ENCODE measurements around the gene PREPL. TPM values are rescaled to one million over a fixed set of nuclear protein-coding genes. Genes with fewer than 3 reads are reported as not detected.

Gene PREPL
- total and polyA plus RNA-seq, 2 donors from 2014 or later: 32.1 to 67.9 TPM

- intact Hi-C loops (cut with DNase I): no loop called here
- no peak overlapping the region for H3K9ac ChIP-seq (ENCODE audit: low read length in 3 of 3)
- H3K27ac ChIP-seq (ENCODE audit: low read depth in 2 of 2, low read length in 2 of 2): no peak overlapping the region
- H3K4me1 ChIP-seq (ENCODE audit: control insufficient read depth in 2 of 3, insufficient read depth in 2 of 3, low read depth in 1 of 3, low read length in 3 of 3): peaks cover 0 to 6% (median 2%) of the 10 kb centered on the region in 3 donors
- no peak for TF ChIP-seq CTCF (IDR thresholded peaks at IDR 0.05; ENCODE audit: borderline replicate concordance, extremely low read depth, insufficient read depth)
- no peak overlapping the region for H3K4me3 ChIP-seq (ENCODE audit: low read length in 3 of 3)
- H3K9me3 ChIP-seq (ENCODE audit: control insufficient read depth in 2 of 3, insufficient read depth in 1 of 3, low read length in 3 of 3): no peaks in the 10 kb centered on the region
- no peaks in the 10 kb centered on the region for H3K36me3 ChIP-seq (ENCODE audit: control insufficient read depth in 2 of 3, insufficient read depth in 3 of 3, low read length in 3 of 3)
- FAIRE-seq: no peak
- no peaks in the 10 kb centered on the region for H3K27me3 ChIP-seq (ENCODE audit: control insufficient read depth, insufficient read depth, low read length)
- no peak for DNase-seq
These were observed 6.5 kb downstream of the PREPL start for GRCh38 chr2:44354761-44355160.

- no peak overlapping the region for H3K27ac ChIP-seq (ENCODE audit: low read depth in 2 of 2, low read length in 2 of 2)
- no peak overlapping the region for H3K9ac ChIP-seq (ENCODE audit: low read length in 3 of 3)
- TF ChIP-seq CTCF (IDR thresholded peaks at IDR 0.05; ENCODE audit: borderline replicate concordance, extremely low read depth, insufficient read depth): no peak
- no peak overlapping the region for H3K4me3 ChIP-seq (ENCODE audit: low read length in 3 of 3)
- DNase-seq: no peak
- intact Hi-C loops (cut with DNase I): no loop called here
- H3K4me1 ChIP-seq (ENCODE audit: control insufficient read depth in 2 of 3, insufficient read depth in 2 of 3, low read depth in 1 of 3, low read length in 3 of 3): peaks cover 0 to 7% (median 0%) of the 10 kb centered on the region in 3 donors
- H3K9me3 ChIP-seq (ENCODE audit: control insufficient read depth in 2 of 3, insufficient read depth in 1 of 3, low read length in 3 of 3): no peaks in the 10 kb centered on the region
- H3K27me3 ChIP-seq (ENCODE audit: control insufficient read depth, insufficient read depth, low read length): no peaks in the 10 kb centered on the region
- no peaks in the 10 kb centered on the region for H3K36me3 ChIP-seq (ENCODE audit: control insufficient read depth in 2 of 3, insufficient read depth in 3 of 3, low read length in 3 of 3)
- FAIRE-seq: no peak
These were observed 8.8 kb downstream of the PREPL start for GRCh38 chr2:44352510-44352909.

GRCh38 chr2:44351676-44352075 is 9.6 kb downstream of the PREPL start:
- Histone ChIP-seq H3K9ac (ENCODE audit: low read length in 3 of 3) (no peak overlapping the region), H3K27me3 (ENCODE audit: control insufficient read depth, insufficient read depth, low read length) (no peaks in the 10 kb centered on the region), H3K9me3 (ENCODE audit: control insufficient read depth in 2 of 3, insufficient read depth in 1 of 3, low read length in 3 of 3) (no peaks in the 10 kb centered on the region), H3K4me3 (ENCODE audit: low read length in 3 of 3) (no peak overlapping the region), H3K4me1 (ENCODE audit: control insufficient read depth in 2 of 3, insufficient read depth in 2 of 3, low read depth in 1 of 3, low read length in 3 of 3) (peaks cover 0 to 7% (median 0%) of the 10 kb centered on the region in 3 donors), H3K36me3 (ENCODE audit: control insufficient read depth in 2 of 3, insufficient read depth in 3 of 3, low read length in 3 of 3) (no peaks in the 10 kb centered on the region), H3K27ac (ENCODE audit: low read depth in 2 of 2, low read length in 2 of 2) (no peak overlapping the region)
- intact Hi-C loops (cut with DNase I): no loop called here
- DNase-seq (no peak), FAIRE-seq (no peak)
- no peak for TF ChIP-seq CTCF (IDR thresholded peaks at IDR 0.05; ENCODE audit: borderline replicate concordance, extremely low read depth, insufficient read depth)

DNA sequence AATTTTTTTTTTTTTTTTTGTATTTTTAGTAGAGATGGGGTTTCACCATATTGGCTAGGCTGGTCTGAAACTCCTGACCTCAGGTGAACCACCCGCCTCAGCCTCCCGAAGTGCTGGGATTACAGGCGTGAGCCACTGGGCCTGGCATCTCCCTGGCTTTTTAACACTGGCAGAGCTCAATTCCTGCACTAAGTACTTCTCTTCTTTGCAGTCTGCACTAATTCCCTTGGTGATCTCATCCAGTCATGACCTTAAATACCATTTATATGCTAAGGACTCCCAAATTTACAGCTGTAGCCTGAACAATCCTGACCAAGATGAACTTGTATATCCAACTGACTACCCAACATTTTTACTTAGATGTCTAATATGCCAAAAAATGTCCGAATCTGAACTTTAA is 10.2 kb downstream of the PREPL start:
- Histone ChIP-seq H3K4me3 (ENCODE audit: low read length in 3 of 3) (no peak overlapping the region), H3K36me3 (ENCODE audit: control insufficient read depth in 2 of 3, insufficient read depth in 3 of 3, low read length in 3 of 3) (no peaks in the 10 kb centered on the region), H3K27ac (ENCODE audit: low read depth in 2 of 2, low read length in 2 of 2) (no peak overlapping the region), H3K9ac (ENCODE audit: low read length in 3 of 3) (no peak overlapping the region), H3K9me3 (ENCODE audit: control insufficient read depth in 2 of 3, insufficient read depth in 1 of 3, low read length in 3 of 3) (no peaks in the 10 kb centered on the region), H3K4me1 (ENCODE audit: control insufficient read depth in 2 of 3, insufficient read depth in 2 of 3, low read depth in 1 of 3, low read length in 3 of 3) (peaks cover 0 to 7% (median 0%) of the 10 kb centered on the region in 3 donors), H3K27me3 (ENCODE audit: control insufficient read depth, insufficient read depth, low read length) (no peaks in the 10 kb centered on the region)
- no peak for TF ChIP-seq CTCF (IDR thresholded peaks at IDR 0.05; ENCODE audit: borderline replicate concordance, extremely low read depth, insufficient read depth)
- no peak for FAIRE-seq
- intact Hi-C loops (cut with DNase I): no loop called here
- no peak for DNase-seq

All from kidney (tissue), 14 donors.